ENCODE data around the gene NR6A1.

NR6A1 gene

DNA sequence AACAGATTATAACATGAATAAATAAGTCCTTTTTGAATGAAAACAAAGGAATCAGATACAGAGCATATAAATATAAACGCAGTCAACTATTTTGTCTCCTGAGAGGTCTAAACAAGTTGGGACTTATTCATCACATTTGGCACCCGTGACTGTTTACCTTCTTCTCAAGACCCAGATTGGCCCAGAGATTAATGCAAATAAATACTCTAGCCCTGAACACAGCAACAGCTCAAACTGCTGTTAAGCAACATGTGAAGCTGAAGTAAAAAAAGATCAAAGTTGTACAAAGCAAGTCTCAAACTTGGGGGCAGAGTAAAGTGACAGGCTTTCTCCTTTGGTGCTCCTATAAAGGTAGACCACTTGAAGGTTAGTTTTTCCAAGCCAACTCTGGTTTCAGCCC is 168.9 kb downstream of the NR6A1 start:
- no peak for ATAC-seq

- ATAC-seq: no peak
Observed at GRCh38 chr9:124600407-124600806, 170.7 kb downstream of the NR6A1 start.

GRCh38 chr9:124599121-124599795 is 171.9 kb downstream of the NR6A1 start:
- ATAC-seq: no peak

DNA sequence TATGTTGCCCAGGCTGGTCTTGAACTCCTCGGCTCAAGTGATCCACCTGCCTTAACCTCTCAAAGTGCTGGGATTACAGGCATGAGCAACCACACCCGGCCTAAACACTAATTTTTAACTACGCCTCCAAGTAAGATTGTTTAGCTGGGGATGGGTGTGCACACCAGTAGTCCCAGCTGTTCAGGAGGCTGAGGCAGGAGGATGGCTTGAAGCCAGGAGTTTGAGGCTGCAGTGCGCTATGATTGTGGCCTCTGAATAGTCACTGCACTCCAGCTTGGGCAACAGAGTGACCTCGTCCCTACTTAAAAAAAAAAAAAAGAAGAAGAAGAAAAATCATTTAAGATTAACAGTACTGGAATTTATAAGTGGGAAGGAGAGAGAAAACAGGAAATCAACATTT is 173.1 kb downstream of the NR6A1 start:
- ATAC-seq: no peak

- no peak for ATAC-seq
Observed at GRCh38 chr9:124596172-124596839, 174.8 kb downstream of the NR6A1 start.

GRCh38 chr9:124595743-124596142 is 175.4 kb downstream of the NR6A1 start:
- ATAC-seq: no peak

DNA sequence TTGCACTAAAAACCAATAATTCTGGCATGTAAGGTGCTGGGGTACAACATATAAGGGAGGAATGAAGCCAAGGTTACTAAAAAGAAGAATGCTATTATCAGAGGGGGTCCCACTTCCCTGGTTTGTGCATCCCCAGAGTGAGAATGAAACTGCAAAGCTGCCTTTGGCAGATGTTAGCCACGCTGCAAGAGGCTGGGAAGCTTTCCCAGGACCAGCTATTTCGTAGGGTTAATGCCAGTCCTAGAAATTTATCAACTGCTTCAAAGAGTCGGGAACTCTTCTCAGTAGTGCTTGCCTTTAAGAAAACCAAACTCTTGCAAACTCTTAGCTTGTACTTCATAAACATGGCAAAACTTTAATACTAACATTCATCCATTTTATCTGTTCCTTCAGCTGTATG is 176.4 kb downstream of the NR6A1 start:
- ATAC-seq: no peak

DNA sequence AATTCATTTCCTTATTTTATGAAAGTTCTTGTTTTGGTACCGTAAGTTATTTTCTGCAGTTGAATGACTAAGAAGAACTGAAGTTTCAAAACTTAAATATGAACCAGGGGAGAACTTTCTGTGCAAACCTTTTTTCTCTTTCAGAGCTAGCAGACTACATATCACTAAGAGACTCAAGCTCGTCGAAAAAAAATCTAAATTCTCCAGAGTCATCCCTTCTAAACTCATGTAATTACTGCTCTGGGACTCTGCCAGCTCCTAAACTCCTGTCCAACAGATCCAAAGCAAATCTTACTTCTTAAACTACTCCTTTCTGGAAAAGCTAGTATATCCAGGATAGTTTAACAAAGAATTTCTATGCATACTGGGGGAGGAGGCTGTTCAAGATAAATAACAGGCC is 176.9 kb downstream of the NR6A1 start:
- ATAC-seq: no peak

DNA sequence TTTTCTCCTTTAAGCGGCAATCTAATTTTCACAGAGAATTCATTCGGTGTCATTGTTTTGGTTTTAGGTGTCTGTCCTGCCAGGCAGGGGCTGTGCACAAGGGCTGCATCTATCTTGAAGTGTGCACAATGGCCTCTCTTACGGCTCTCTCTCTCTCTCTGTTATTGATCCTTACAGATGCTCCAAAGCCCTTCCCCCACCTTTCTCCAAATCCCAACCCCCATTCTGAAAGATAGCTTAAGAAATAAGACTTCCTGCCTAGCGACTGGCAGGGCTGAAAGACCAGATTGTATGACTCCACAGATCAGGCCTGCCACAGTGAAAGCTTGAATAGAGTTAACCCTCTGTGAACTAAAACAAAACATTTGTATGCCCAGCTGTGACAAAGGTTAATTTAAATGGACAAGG is 177.5 kb downstream of the NR6A1 start:
- ATAC-seq: no peak

GRCh38 chr9:124593200-124593599 is 177.9 kb downstream of the NR6A1 start:
- no peak for ATAC-seq

GRCh38 chr9:124590889-124591641 is 180.0 kb downstream of the NR6A1 start:
- no peak for ATAC-seq

- ATAC-seq: no peak
Observed at GRCh38 chr9:124584631-124585030, 186.5 kb downstream of the NR6A1 start.

DNA sequence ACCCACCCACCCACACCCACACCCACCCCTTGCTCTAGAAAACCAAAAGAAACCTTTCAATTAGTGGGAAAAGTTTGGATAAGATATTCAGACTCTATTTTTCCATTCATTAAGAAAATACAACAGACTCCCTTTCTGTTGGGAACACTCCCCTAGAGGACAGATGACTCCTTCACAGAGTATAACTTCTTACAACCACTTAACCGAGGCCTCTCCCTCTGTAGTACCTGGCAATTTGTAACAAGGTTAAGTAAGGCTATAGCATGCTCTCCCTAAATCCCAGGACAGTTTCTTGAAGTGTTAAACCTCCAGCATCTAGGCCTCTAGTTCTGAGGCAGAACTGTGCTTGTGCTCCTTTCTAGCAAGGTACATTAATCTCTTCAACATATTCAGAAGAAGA is 188.0 kb downstream of the NR6A1 start:
- ATAC-seq: no peak

- ATAC-seq: no peak
Observed at GRCh38 chr9:124580186-124580585, 190.9 kb downstream of the NR6A1 start.

- ATAC-seq: no peak
Observed at GRCh38 chr9:124576751-124577150, 194.4 kb downstream of the NR6A1 start.

GRCh38 chr9:124574534-124575375 is 196.4 kb downstream of the NR6A1 start:
- peak; percentile 43 to 60 for ATAC-seq

DNA sequence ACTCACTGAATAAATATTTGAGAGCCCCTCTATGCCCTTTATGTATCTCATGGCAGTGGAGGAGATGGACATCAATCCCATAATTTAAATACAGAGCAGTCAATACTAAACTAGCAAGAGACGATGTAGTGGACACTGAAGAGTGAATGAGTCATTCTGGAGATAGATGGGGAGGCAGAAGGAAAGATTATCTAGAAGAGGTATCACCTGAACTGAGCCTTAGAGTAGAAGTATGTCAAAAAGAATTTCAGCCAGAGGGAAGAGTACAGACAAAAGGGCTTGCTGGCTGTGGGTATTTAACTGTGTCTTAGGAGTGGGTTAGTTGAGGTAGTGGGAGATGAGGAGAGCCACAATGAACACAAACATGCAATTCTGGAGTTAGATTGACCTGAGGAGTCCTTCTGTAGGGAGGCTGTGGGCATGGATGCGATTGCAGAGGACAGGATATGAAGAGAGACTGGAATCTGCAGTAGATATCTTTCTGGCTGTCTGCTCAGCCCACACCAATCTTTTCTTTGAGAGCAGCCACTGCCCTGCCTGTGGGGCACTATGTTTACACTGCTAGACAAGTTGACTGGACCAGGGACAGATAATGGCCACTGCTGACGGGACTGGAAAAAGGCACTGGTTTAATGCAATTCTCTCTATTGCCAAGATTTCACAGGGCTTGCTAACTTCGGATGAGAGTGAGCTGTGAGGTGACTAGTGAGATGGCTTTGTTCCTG is 200.0 kb downstream of the NR6A1 start:
- no peak for ATAC-seq

DNA sequence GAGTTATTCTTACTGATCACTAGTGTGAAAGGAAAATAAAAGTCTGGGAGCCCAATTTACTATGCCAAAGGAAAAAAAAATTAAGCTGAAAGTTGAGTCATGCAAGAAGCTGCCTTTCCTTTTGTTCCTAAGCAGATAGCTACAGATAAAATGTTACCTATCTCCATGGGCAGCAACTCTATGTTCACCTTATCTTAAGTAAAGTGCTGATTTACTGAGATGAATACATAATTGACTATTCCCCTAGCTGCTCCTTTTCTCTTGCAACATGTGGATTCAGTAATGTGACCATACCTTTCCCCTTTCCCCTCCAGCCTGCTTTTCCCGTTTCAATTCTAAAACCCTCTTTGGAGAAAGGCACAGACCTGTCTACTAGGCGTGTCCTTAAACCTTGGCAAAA is 201.2 kb downstream of the NR6A1 start:
- ATAC-seq: no peak

DNA sequence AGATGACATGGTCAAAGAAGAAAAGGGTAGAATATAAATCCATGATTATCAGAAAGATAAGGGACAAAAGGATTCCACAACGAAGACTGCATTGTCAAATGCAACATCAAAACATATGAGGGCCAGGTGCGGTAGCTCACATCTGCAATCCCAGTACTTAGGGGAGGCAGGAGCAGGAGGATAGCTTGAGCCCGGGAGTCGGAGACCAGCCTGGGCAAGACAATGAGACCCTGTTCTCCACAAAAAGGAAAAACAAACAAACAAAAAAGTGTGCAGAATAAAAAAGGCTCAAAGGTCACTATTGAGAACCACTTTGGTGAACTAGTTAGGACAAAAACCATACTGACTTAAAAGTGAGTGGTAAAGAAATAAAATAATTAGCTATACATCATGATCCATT is 203.7 kb downstream of the NR6A1 start:
- ATAC-seq: no peak

DNA sequence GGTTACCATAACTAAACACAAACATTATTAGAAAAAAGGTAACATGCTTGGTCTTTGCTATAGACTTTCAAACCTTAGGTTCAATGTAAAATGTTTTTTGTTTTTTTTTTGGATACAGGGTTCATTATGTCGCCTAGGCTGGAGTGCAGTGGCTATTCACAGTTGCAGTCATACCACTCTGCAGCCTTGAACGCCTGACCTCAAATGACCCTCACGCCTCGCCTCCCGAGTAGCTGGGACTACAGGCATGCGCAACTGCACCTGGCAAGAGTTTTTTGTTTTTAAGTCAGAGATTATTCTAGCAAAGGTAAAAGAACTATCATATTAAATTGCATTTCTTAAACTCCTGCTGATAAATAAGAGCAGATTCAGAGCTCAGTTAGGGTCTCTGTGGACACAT is 208.8 kb downstream of the NR6A1 start:
- ATAC-seq: no peak

GRCh38 chr9:124559871-124560270 is 211.2 kb downstream of the NR6A1 start:
- no peak for ATAC-seq

DNA sequence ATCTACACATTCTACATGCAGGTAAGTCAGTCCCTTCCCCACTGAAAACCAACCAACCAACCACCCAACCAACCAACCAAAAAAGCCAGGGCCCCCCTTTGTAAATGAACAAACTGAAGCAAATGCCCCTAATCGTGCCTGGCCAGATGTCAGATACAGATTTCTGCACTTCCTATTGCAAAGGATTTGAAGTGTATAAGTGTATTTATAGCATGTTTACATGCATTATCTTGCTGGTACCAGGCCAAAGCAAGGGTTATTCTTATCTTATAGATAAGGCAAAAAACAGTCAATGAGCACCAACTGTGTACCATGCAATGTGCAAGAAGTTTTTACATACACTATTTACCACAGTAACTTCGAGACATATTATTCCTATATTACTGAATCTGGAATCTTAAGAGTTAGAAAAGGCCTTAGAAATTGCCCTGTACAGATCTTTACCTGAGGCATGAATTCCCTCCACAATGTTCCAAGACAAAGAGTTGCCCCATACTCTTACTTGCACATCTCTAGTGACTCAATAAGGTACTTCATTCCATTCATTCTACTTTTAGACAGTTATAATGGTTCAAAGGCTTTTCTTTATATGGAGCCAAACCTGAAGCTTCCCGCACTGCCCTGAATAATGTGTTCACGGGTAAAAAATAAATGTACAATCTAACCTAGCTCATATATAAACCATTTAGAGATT is 212.2 kb downstream of the NR6A1 start:
- ATAC-seq: no peak

Measured in activated CD4-positive, CD25-positive, alpha-beta regulatory T cell treated with anti-CD3 and anti-CD28 coated beads, Interleukin-2, amount 50 U/mL, for 24 hours (primary cell).